ENCODE data around the gene HERC2.

DNA sequence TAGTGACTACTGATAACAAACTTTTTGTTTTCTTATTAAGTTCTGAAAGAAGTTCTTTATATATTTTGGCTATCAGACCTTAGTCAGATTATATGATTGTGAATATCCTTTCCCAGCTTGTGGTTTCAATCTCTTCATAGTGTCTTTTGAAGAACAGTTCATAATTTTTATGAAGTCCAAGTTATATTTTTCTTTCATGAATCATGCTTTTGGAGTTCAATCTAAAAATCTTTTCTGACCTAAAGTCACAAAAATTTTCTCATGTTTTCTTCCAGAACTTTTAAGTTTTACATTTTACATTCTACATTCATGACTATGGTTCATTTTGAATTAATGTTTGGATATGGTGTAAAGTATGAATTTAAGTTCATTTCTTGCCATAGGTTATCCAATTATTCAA, 188.7 kb downstream of the HERC2 start:
- no peak for TF ChIP-seq CTCF (IDR thresholded peaks at IDR 0.05)
- no peak for TF ChIP-seq EP300 (IDR thresholded peaks at IDR 0.05)

Measured in ovary (tissue), 3 donors.